HuH-7.5 (cell line): ENCODE results near the gene RNASEH1.
"Not testable (repeated sequence)": the region's sequence is repeated elsewhere in the genome, so short reads cannot be mapped to it uniquely, and the experiment has no call there.

Source experiments
- DNase-seq: peaks from one replicate; pipeline ENCODE4 v3.0.0; 2011; ENCODE audit warnings: low spot score

The RNASEH1 gene

DNA sequence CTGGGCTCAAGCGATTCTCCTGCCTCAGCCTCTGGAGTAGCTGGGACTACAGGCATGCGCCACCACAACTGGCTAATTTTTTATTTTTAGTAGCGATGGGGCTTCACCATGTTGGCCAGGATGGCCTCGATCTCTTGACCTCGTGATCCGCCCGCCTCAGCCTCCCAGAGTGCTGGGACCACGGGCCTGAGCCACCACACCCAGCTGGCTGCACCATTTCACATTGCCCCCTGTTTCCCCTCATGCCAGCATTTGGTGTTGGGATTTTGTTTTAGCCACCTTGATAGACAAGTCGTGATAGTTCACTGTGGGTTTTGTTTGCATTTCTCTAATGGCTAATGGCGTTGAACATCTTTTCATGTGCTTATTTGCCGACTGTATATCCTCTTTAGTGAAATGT lies 31.0 kb upstream of the RNASEH1 start:
- DNase-seq, result no peak

GRCh38 chr2:3588084-3588483 lies 30.0 kb upstream of the RNASEH1 start:
- no peak for DNase-seq

DNA sequence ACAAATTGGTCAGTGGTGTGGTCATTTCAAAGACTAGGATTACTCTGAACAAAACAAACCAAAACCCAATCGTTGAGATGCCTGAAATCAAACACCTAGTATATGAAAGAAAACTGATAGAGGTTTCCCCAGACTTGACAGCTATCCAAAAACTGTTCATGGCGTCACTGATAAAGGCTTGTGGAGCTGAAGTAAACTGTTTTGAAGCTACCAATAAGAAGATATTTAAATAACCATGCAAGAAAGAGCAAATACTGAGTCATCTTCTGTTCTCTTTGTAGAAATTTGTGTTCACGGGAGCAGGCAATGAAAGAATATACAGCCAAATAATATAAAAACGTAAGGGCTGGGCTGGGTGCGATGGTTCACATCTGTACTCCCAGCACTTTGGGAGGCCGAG lies 29.3 kb upstream of the RNASEH1 start:
- no peak for DNase-seq

DNA sequence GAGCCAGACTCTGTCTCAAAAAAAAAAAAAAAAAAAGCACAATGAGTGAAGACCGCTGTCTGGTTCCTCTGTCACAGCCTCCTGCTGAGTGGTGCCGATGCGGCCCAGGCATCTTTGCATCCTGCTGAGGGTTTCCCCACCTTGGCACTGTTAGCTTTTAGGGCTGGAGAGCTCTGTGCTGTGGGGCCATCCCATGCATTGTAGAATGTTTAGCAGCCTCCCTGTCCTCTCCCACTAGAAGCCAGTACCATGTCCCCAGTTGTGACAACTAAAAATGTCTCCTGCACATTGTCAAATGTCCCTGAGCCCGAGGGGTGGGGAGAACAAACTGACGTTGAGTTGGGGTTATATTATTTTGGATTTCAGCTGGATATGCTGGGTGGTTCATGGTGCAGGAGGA lies 28.9 kb upstream of the RNASEH1 start:
- no peak for DNase-seq

DNA sequence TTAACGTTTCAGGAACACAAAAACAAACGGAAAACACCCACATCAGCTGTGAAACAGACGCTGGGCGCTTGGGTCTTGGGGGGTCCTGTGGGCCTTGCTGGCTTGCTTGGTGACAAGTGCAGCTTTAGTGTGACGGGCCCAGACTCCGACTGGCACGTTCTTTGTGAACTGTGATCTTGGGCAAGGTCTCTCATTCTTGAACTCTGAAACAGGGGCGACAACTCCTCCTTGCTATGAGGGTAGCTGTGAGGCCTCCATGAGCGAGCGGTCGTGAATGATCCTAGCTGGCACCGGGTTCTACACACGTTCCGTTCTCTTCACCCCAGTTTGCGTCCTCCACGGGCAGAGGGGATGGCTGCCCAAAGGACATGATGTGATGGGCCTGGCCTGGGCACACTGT lies 28.1 kb upstream of the RNASEH1 start:
- no peak for DNase-seq

GRCh38 chr2:3585261-3586109 lies 27.4 kb upstream of the RNASEH1 start:
- DNase-seq, result no peak

GRCh38 chr2:3584608-3585260 lies 26.6 kb upstream of the RNASEH1 start:
- DNase-seq, result no peak

- no peak for DNase-seq
Observed at GRCh38 chr2:3584076-3584475, 25.9 kb upstream of the RNASEH1 start.

DNA sequence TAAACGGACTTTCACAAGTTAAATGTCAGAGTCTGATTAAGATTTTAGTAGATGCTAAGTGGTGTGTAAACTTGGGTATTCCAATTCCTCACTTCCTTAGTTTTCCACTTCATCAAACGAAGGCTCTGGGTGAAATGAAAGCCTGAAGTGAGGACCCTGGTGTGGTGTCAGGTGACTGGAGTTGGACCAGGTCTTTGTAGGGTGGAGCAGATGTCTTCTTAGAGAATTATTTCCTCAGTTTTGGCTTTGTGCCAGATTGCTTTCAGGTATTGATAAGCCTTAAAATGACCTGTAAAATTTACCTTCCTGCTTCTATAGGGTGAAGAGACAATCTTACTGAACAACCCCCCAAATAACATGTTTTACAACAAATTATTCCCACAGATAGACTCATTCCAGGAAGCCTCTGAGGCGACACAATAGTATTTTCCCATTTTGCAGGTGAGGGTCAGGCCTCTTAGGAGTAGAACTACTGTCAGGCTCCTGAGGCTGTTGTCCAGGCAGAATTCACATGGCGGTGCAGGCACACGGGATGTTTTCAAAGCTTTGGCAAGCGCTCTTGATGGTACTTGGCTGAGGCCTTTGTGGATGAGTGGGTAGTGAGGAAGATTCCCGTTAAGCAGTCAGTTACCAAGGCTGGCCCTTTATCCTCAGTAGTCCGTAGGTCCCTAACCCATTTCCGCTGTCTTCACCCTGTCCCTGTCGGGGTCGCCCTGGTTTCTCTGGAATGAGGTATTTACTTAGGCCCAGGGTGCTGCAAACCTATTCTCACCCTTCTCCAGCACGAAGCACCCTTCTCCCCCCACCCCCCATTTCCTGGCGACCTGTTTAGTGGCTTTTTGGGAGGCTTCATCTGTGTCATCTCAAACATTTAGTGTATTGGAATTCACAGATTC lies 23.5 kb upstream of the RNASEH1 start:
- no peak for DNase-seq

GRCh38 chr2:3580449-3580848 lies 22.3 kb upstream of the RNASEH1 start:
- DNase-seq, result no peak

DNA sequence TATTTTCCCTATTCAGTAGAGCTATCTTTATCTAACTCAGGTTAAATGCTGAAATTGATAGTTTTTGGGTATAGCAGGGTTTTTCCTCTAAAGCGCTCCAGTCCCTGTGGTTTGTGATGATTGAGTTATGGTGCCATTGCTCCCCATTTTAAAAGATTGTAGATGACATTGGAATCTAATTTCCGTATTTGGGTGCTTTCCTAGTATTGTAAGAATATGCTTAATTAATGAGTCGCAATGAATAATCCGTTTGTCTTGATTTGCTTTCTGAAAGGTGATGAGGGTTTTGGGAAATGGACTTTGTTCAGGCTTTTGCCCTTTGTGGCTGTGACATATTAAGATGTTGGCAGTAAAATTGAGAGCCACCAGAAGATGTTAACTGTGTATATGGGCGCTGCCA lies 20.9 kb upstream of the RNASEH1 start:
- no peak for DNase-seq

GRCh38 chr2:3576263-3576630 lies 18.1 kb upstream of the RNASEH1 start:
- not testable (repeated sequence) for DNase-seq

GRCh38 chr2:3575534-3576262 lies 17.6 kb upstream of the RNASEH1 start:
- no peak for DNase-seq

- no peak for DNase-seq
Observed at GRCh38 chr2:3574155-3574554, 16.0 kb upstream of the RNASEH1 start.

- DNase-seq, result no peak
Observed at GRCh38 chr2:3572620-3573019, 14.5 kb upstream of the RNASEH1 start.

DNA sequence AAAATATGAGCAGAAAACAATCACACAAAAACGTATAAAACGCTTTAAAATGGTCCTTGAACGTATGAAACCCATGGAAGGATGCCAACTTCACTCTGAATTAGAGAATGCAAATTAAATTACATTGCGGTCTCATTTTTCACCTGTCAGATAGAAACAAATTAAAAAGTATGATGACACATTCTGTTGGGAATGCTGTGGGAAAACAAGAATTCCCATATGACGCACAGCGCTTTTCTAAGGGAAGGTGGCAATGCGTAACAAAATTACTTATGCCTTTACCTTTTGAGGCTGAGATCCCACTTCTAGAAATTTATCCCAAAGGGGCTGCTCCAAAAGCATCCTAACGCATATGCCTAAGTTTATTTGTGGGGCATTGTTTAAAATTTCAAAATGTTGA lies 13.2 kb upstream of the RNASEH1 start:
- no peak for DNase-seq

GRCh38 chr2:3569656-3570055 lies 11.5 kb upstream of the RNASEH1 start:
- DNase-seq, result not testable (repeated sequence)

DNA sequence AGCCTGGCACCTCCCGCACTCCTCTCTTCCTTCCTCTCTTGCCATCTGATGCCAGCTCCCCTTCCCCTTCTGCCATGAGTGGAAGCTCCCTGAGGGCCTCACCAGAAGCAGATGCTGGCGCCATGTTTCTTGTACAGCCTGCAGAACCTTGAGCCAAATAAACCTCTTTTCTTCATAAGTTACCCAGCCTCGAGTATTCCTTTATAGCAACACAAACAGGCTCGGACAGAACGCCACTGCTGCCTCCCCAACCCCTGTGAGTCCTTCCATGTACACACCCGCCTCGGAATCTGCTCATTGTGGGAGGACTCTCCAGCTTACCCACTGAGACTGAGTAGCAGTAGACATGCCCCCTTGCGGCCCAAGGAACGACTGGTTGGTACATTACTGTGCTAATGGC lies 8.7 kb upstream of the RNASEH1 start:
- no peak for DNase-seq

DNA sequence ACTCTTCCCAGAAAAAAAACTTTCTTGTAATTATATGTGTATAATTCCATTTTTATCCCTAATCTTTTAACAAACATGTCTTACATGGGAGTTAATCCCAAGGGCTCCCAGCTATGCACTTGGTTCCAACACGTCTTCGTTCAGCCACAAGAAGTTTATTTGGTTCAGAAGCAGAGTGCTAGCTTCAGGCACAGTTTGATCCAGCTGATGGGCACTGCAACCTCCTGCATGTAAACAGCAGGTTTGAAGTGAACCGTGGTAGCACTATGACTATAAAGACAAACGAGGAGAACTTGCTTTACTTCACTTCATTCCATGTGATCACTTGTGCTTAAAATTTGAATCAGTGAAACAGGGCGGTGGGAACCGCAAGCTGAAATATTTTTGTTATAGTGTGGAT lies 7.0 kb upstream of the RNASEH1 start:
- no peak for DNase-seq

GRCh38 chr2:3563521-3563976 lies 5.4 kb upstream of the RNASEH1 start:
- no peak for DNase-seq

- DNase-seq, result peak; percentile 30
Observed at GRCh38 chr2:3557639-3558204, 411 bp downstream of the RNASEH1 start.

DNA sequence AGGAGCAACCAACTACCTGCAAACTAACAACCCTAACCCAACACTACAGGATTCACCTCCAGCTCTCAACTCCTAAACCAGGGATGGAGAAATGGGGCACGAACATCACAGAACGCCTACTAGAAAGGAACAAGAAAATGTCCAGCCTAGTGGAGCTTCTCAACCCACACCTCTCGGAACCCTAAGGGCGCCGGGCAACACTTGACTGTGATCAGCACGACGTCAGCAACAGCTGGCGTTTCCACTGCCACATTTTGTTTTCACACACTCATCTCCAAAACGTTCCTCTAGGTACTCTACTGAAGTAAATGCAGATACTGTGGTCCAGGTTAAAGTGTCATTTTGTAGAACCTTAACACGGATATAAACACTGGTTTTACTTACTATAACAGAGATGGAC lies 4.2 kb downstream of the RNASEH1 start:
- DNase-seq, result no peak
